Uterus (tissue), 2 donors: Measurements from ENCODE around the gene AMDHD1.

Source experiments
- CTCF ChIP-seq, 4 experiments: fragments of 200-600 bp in 2 of 4; fragments of 450-650 bp in 2 of 4; sonication (generic) in 2 of 4; IDR thresholded peaks; one replicate each; pipeline ENCODE4 v1.5.1; 2016 to 2019; ENCODE audit warnings: antibody characterized with exemption in 4 of 4, mild to moderate bottlenecking in 2 of 4, moderate library complexity in 1 of 4
- POLR2A ChIP-seq, 2 donors: fragments of 450-650 bp; IDR thresholded peaks; one replicate each; pipeline ENCODE4 v1.6.1; 2016; ENCODE audit warnings: antibody characterized with exemption in 2 of 2, mild to moderate bottlenecking in 1 of 2, moderate library complexity in 1 of 2

GRCh38 chr12:96007729-96008128, 64.6 kb downstream of the AMDHD1 start:
- no peak for TF ChIP-seq CTCF (IDR thresholded peaks at IDR 0.05)
- no peak for TF ChIP-seq POLR2A (IDR thresholded peaks at IDR 0.05)
